ENCODE results near the gene RIMBP2. TPM values are rescaled to one million over a fixed set of nuclear protein-coding genes. Genes with fewer than 3 reads are reported as not detected.

Gene RIMBP2
- total RNA-seq (not detected), total RNA-seq (0 to 0.34 (median 0) reads per million in 172 experiments)
- not detected for polyA plus RNA-seq (2013, experiment 1 of 2)
- polyA plus RNA-seq (2013, experiment 2 of 2), result 0.07 TPM

DNA sequence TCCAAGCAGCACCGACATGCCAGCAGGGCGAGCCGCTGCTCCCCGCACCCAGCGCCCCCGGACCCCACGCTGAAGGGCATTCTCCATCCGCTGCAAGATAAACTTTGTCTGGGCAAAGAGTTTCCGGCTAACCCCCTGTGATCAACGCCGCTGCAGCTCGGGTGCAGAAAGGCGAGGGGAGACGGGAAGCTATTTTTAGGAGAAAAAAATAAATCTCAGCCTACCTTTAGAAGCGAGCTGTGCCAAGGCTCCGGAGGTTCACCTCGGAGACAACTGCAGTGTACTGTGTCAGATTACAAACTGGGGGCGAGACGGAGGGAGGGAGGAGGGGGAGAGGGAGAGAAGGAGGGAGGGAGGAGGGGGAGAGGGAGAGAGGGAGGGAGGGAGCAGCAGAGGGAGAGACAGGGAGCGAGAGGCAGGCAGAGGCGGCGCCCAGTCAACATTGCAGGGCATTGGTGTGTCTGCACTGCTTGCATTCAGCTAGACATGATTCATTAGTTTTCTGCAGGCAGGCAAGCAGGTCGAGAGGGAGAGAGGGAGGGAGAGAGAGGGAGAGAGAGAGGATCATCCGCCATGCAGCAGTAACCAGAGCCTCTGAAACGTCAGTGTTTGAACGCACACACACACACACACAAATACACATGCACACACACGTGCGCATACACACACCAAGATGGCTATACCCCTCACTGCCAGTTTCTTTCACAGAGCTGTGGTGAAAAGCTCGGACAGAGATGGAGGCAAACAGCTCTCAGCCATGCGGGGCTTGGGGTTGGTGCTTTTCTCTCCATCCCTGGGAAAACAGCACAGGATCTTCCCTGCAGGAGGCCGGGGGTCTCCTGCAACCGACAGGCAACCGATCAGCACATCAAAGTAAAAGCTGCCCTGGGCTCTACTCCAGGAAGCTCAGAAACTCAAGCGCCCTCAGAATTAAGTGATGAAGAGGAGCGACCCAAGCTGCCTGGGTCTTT is at the start of gene RIMBP2:
RIMBP2 (minus strand) TSS at position 302 of the 971 bp plus-strand sequence. CDS start 237,286 bp downstream, outside the sequence.
- H3K4me3 Mint-ChIP-seq, result no peak within 1 kb of the TSS
- no peak within 1 kb of the TSS for H3K27ac ChIP-seq (ENCODE audit: low read depth in 1 of 2, low read length in 2 of 2)
- H3K4me1 Mint-ChIP-seq (ENCODE audit: low read depth), result no peaks in the 10 kb centered on the region
- peaks cover 0 to 31% of the 10 kb centered on the region in 2 experiments for H3K9me3 ChIP-seq (ENCODE audit: control insufficient read depth in 1 of 2, insufficient read depth in 1 of 2, low read length in 2 of 2)
- H3K36me3 Mint-ChIP-seq (ENCODE audit: low read depth), result no peaks in the 10 kb centered on the region
- intact Hi-C loops (cut with DNase I, micrococcal nuclease), result no loop called here
- peaks cover 71% of the 10 kb centered on the region for H3K27me3 Mint-ChIP-seq
- no peak for ATAC-seq (ENCODE audit: poor library complexity)
- ChIA-PET POLR2A (no interaction called here), CTCF (no interaction called here)
- H3K27ac Mint-ChIP-seq, result no peak within 1 kb of the TSS
- H3K4me1 ChIP-seq (ENCODE audit: insufficient read depth, low read length), result peaks cover 15% of the 10 kb centered on the region
- H3K9me3 Mint-ChIP-seq, result peaks cover 2% of the 10 kb centered on the region
- no peaks in the 10 kb centered on the region for H3K36me3 ChIP-seq (ENCODE audit: insufficient read depth, low read length)
- H3K4me3 ChIP-seq (ENCODE audit: low read length), result no peak within 1 kb of the TSS
- TF ChIP-seq, protein P1, sequence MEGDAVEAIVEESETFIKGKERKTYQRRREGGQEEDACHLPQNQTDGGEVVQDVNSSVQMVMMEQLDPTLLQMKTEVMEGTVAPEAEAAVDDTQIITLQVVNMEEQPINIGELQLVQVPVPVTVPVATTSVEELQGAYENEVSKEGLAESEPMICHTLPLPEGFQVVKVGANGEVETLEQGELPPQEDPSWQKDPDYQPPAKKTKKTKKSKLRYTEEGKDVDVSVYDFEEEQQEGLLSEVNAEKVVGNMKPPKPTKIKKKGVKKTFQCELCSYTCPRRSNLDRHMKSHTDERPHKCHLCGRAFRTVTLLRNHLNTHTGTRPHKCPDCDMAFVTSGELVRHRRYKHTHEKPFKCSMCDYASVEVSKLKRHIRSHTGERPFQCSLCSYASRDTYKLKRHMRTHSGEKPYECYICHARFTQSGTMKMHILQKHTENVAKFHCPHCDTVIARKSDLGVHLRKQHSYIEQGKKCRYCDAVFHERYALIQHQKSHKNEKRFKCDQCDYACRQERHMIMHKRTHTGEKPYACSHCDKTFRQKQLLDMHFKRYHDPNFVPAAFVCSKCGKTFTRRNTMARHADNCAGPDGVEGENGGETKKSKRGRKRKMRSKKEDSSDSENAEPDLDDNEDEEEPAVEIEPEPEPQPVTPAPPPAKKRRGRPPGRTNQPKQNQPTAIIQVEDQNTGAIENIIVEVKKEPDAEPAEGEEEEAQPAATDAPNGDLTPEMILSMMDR (IDR thresholded peaks at IDR 0.05), result no peak
- H3K27me3 ChIP-seq (ENCODE audit: control insufficient read depth in 1 of 2, insufficient read depth in 2 of 2, low read length in 2 of 2), result peaks cover 50 to 60% of the 10 kb centered on the region in 2 experiments
- no peak for DNase-seq

GRCh38 chr12:130765186-130765659 is 49.1 kb upstream of the RIMBP2 start:
- ATAC-seq (ENCODE audit: poor library complexity), result no peak
- no peak overlapping the region for H3K4me3 Mint-ChIP-seq
- POLR2A ChIA-PET, result no interaction called here
- peaks cover 5% of the 10 kb centered on the region for H3K4me1 Mint-ChIP-seq (ENCODE audit: low read depth)
- CTCF ChIA-PET, result no interaction called here
- TF ChIP-seq, protein P1 (IDR thresholded peaks at IDR 0.05), result no peak
- Histone ChIP-seq H3K9me3 (ENCODE audit: control insufficient read depth in 1 of 2, insufficient read depth in 1 of 2, low read length in 2 of 2) (peaks cover 0 to 9% of the 10 kb centered on the region in 2 experiments), H3K4me3 (ENCODE audit: low read length) (no peak overlapping the region), H3K27ac (ENCODE audit: low read depth in 1 of 2, low read length in 2 of 2) (no peak overlapping the region), H3K4me1 (ENCODE audit: insufficient read depth, low read length) (peaks cover 25% of the 10 kb centered on the region), H3K27me3 (ENCODE audit: control insufficient read depth in 1 of 2, insufficient read depth in 2 of 2, low read length in 2 of 2) (peaks cover 6 to 17% of the 10 kb centered on the region in 2 experiments), H3K36me3 (ENCODE audit: insufficient read depth, low read length) (no peaks in the 10 kb centered on the region)
- intact Hi-C loops (cut with DNase I, micrococcal nuclease), result no loop called here
- peaks cover 32% of the 10 kb centered on the region for H3K27me3 Mint-ChIP-seq
- H3K36me3 Mint-ChIP-seq (ENCODE audit: low read depth), result no peaks in the 10 kb centered on the region
- no peaks in the 10 kb centered on the region for H3K9me3 Mint-ChIP-seq
- peak in 1 of 14 experiments; percentile 23 for DNase-seq
- no peak overlapping the region for H3K27ac Mint-ChIP-seq

GRCh38 chr12:130764475-130765185 is 48.5 kb upstream of the RIMBP2 start:
- H3K36me3 ChIP-seq (ENCODE audit: insufficient read depth, low read length), result no peaks in the 10 kb centered on the region
- H3K27ac ChIP-seq (ENCODE audit: low read depth in 1 of 2, low read length in 2 of 2), result no peak overlapping the region
- ChIA-PET POLR2A (no interaction called here), CTCF (no interaction called here)
- H3K9me3 ChIP-seq (ENCODE audit: control insufficient read depth in 1 of 2, insufficient read depth in 1 of 2, low read length in 2 of 2), result peaks cover 0 to 9% of the 10 kb centered on the region in 2 experiments
- H3K27me3 ChIP-seq (ENCODE audit: control insufficient read depth in 1 of 2, insufficient read depth in 2 of 2, low read length in 2 of 2), result peaks cover 6 to 17% of the 10 kb centered on the region in 2 experiments
- no peak overlapping the region for H3K4me3 Mint-ChIP-seq
- peaks cover 29% of the 10 kb centered on the region for H3K4me1 ChIP-seq (ENCODE audit: insufficient read depth, low read length)
- peaks cover 5% of the 10 kb centered on the region for H3K4me1 Mint-ChIP-seq (ENCODE audit: low read depth)
- H3K36me3 Mint-ChIP-seq (ENCODE audit: low read depth), result no peaks in the 10 kb centered on the region
- no peak overlapping the region for H3K27ac Mint-ChIP-seq
- H3K9me3 Mint-ChIP-seq, result no peaks in the 10 kb centered on the region
- intact Hi-C loops (cut with DNase I, micrococcal nuclease), result loop anchor here in 1 of 2 experiments (5.0 kb wide), 1 partner anchor 368 kb away; no protein-coding TSS in a partner anchor
- DNase-seq, result peak in 3 of 14 experiments; percentile 13 to 47 (median 46)
- TF ChIP-seq, protein P1 (IDR thresholded peaks at IDR 0.05), result no peak
- ATAC-seq (ENCODE audit: poor library complexity), result no peak
- H3K4me3 ChIP-seq (ENCODE audit: low read length), result no peak overlapping the region
- H3K27me3 Mint-ChIP-seq, result peaks cover 33% of the 10 kb centered on the region
